Spleen (tissue), 7 donors: Measurements from ENCODE around the gene DNAJB2.

Experiments
- POLR2A ChIP-seq, 3 donors: fragments of 450-650 bp; IDR thresholded peaks; one replicate each; pipeline ENCODE4 v1.5.1; 2017; ENCODE audit warnings: antibody characterized with exemption in 3 of 3, mild to moderate bottlenecking in 1 of 3
- TF ChIP-seq, protein P1 (sequence below), 11 experiments: fragments of 200-600 bp in 7 of 11; fragments of 450-650 bp in 4 of 11; sonication (generic) in 4 of 11; IDR thresholded peaks in 8 of 11; conservative IDR thresholded peaks in 3 of 11; 1 replicate in 7 of 11; 2 replicates in 4 of 11; pipeline versions ENCODE4 v1.4.0 to v1.8.0; 2016 to 2021; ENCODE audit warnings: antibody characterized with exemption in 11 of 11, inconsistent platforms in 4 of 11, mild to moderate bottlenecking in 1 of 11
- donor health status: DM: no; HTN: no; CAD: no; lungs with moderate emphysema.
- donor health status: DM: no; HTN: no; CAD: no.
- donor health status: DM: no; HTN: no; CAD: no.

GRCh38 chr2:219249203-219249980, 29.8 kb upstream of the DNAJB2 start:
- TF ChIP-seq, protein P1, sequence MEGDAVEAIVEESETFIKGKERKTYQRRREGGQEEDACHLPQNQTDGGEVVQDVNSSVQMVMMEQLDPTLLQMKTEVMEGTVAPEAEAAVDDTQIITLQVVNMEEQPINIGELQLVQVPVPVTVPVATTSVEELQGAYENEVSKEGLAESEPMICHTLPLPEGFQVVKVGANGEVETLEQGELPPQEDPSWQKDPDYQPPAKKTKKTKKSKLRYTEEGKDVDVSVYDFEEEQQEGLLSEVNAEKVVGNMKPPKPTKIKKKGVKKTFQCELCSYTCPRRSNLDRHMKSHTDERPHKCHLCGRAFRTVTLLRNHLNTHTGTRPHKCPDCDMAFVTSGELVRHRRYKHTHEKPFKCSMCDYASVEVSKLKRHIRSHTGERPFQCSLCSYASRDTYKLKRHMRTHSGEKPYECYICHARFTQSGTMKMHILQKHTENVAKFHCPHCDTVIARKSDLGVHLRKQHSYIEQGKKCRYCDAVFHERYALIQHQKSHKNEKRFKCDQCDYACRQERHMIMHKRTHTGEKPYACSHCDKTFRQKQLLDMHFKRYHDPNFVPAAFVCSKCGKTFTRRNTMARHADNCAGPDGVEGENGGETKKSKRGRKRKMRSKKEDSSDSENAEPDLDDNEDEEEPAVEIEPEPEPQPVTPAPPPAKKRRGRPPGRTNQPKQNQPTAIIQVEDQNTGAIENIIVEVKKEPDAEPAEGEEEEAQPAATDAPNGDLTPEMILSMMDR (IDR thresholded peaks at IDR 0.05 in 8 of 11, conservative IDR thresholded peaks at IDR 0.05 in 3 of 11): peak in 1 of 11 experiments; percentile 7
- peak; percentile 9 to 33 (median 30) for TF ChIP-seq POLR2A (IDR thresholded peaks at IDR 0.05)
